Measurements from ENCODE around the gene KEL. TPM values are rescaled to one million over a fixed set of nuclear protein-coding genes. Genes with fewer than 3 reads are reported as not detected.

The KEL gene
- total and polyA plus RNA-seq, 2 donors from 2014 or later, result 0.28 to 0.39 TPM

GRCh38 chr7:142919656-142920055 is 42.5 kb downstream of the KEL start:
- H3K9me3 ChIP-seq (ENCODE audit: control insufficient read depth in 2 of 3, insufficient read depth in 1 of 3, low read length in 3 of 3), result no peaks in the 10 kb centered on the region
- peak in 1 of 5 donors; percentile 32 for DNase-seq
- no peak for FAIRE-seq
- intact Hi-C loops (cut with DNase I), result no loop called here
- H3K27me3 ChIP-seq (ENCODE audit: control insufficient read depth, insufficient read depth, low read length), result no peaks in the 10 kb centered on the region
- no peak overlapping the region for H3K4me3 ChIP-seq (ENCODE audit: low read length in 3 of 3)
- H3K4me1 ChIP-seq (ENCODE audit: control insufficient read depth in 2 of 3, insufficient read depth in 2 of 3, low read depth in 1 of 3, low read length in 3 of 3), result no peaks in the 10 kb centered on the region
- no peak overlapping the region for H3K9ac ChIP-seq (ENCODE audit: low read length in 3 of 3)
- H3K36me3 ChIP-seq (ENCODE audit: control insufficient read depth in 2 of 3, insufficient read depth in 3 of 3, low read length in 3 of 3), result no peaks in the 10 kb centered on the region
- no peak overlapping the region for H3K27ac ChIP-seq (ENCODE audit: low read depth in 2 of 2, low read length in 2 of 2)
- no peak for TF ChIP-seq CTCF (IDR thresholded peaks at IDR 0.05; ENCODE audit: borderline replicate concordance, extremely low read depth, insufficient read depth)

GRCh38 chr7:142918901-142919300 is 43.3 kb downstream of the KEL start:
- no peak for TF ChIP-seq CTCF (IDR thresholded peaks at IDR 0.05; ENCODE audit: borderline replicate concordance, extremely low read depth, insufficient read depth)
- Histone ChIP-seq H3K27me3 (ENCODE audit: control insufficient read depth, insufficient read depth, low read length) (no peaks in the 10 kb centered on the region), H3K9ac (ENCODE audit: low read length in 3 of 3) (no peak overlapping the region), H3K4me1 (ENCODE audit: control insufficient read depth in 2 of 3, insufficient read depth in 2 of 3, low read depth in 1 of 3, low read length in 3 of 3) (no peaks in the 10 kb centered on the region), H3K36me3 (ENCODE audit: control insufficient read depth in 2 of 3, insufficient read depth in 3 of 3, low read length in 3 of 3) (no peaks in the 10 kb centered on the region), H3K4me3 (ENCODE audit: low read length in 3 of 3) (no peak overlapping the region), H3K9me3 (ENCODE audit: control insufficient read depth in 2 of 3, insufficient read depth in 1 of 3, low read length in 3 of 3) (no peaks in the 10 kb centered on the region), H3K27ac (ENCODE audit: low read depth in 2 of 2, low read length in 2 of 2) (no peak overlapping the region)
- DNase-seq (no peak), FAIRE-seq (no peak)
- intact Hi-C loops (cut with DNase I), result no loop called here

- DNase-seq (no peak), FAIRE-seq (no peak)
- H3K4me1 ChIP-seq (ENCODE audit: control insufficient read depth in 2 of 3, insufficient read depth in 2 of 3, low read depth in 1 of 3, low read length in 3 of 3), result peaks cover 0 to 2% (median 0%) of the 10 kb centered on the region in 3 donors
- no peak overlapping the region for H3K9ac ChIP-seq (ENCODE audit: low read length in 3 of 3)
- H3K4me3 ChIP-seq (ENCODE audit: low read length in 3 of 3), result no peak overlapping the region
- no peaks in the 10 kb centered on the region for H3K27me3 ChIP-seq (ENCODE audit: control insufficient read depth, insufficient read depth, low read length)
- no peak for TF ChIP-seq CTCF (IDR thresholded peaks at IDR 0.05; ENCODE audit: borderline replicate concordance, extremely low read depth, insufficient read depth)
- intact Hi-C loops (cut with DNase I), result no loop called here
- H3K9me3 ChIP-seq (ENCODE audit: control insufficient read depth in 2 of 3, insufficient read depth in 1 of 3, low read length in 3 of 3), result no peaks in the 10 kb centered on the region
- H3K27ac ChIP-seq (ENCODE audit: low read depth in 2 of 2, low read length in 2 of 2), result no peak overlapping the region
- no peaks in the 10 kb centered on the region for H3K36me3 ChIP-seq (ENCODE audit: control insufficient read depth in 2 of 3, insufficient read depth in 3 of 3, low read length in 3 of 3)
Observed at GRCh38 chr7:142917447-142917846, 44.7 kb downstream of the KEL start.

GRCh38 chr7:142916508-142916907 is 45.7 kb downstream of the KEL start:
- FAIRE-seq (no peak), DNase-seq (peak in 4 of 5 donors; percentile 26 to 76 (median 55))
- Histone ChIP-seq H3K9ac (ENCODE audit: low read length in 3 of 3) (no peak overlapping the region), H3K4me1 (ENCODE audit: control insufficient read depth in 2 of 3, insufficient read depth in 2 of 3, low read depth in 1 of 3, low read length in 3 of 3) (peaks cover 0 to 2% (median 0%) of the 10 kb centered on the region in 3 donors), H3K27me3 (ENCODE audit: control insufficient read depth, insufficient read depth, low read length) (no peaks in the 10 kb centered on the region), H3K36me3 (ENCODE audit: control insufficient read depth in 2 of 3, insufficient read depth in 3 of 3, low read length in 3 of 3) (no peaks in the 10 kb centered on the region), H3K4me3 (ENCODE audit: low read length in 3 of 3) (no peak overlapping the region), H3K27ac (ENCODE audit: low read depth in 2 of 2, low read length in 2 of 2) (no peak overlapping the region), H3K9me3 (ENCODE audit: control insufficient read depth in 2 of 3, insufficient read depth in 1 of 3, low read length in 3 of 3) (no peaks in the 10 kb centered on the region)
- no peak for TF ChIP-seq CTCF (IDR thresholded peaks at IDR 0.05; ENCODE audit: borderline replicate concordance, extremely low read depth, insufficient read depth)
- intact Hi-C loops (cut with DNase I), result no loop called here
